ENCODE results near the gene GSTA2. TPM values are rescaled to one million over a fixed set of nuclear protein-coding genes. Genes with fewer than 3 reads are reported as not detected.

Gene GSTA2
- total and polyA plus RNA-seq, 2 of the 13 experiments (the other 11 are each of a cell fraction or from before 2014, with no cell fraction given) = 0.75 to 13.7 TPM

GRCh38 chr6:52735071-52735470, 28.2 kb downstream of the GSTA2 start (continued):
- TF ChIP-seq ATF4 (CRISPR knock-in tag; IDR thresholded peaks at IDR 0.05) = no peak
- TF ChIP-seq ZNF501 (CRISPR knock-in tag; IDR thresholded peaks at IDR 0.05) = no peak
- no peak for TF ChIP-seq REL (CRISPR knock-in tag; conservative IDR thresholded peaks at IDR 0.05)
- peak; percentile 49; the same call in 1 of the 2 replicates for TF ChIP-seq ARID5B (CRISPR knock-in tag; IDR thresholded peaks at IDR 0.05)
- no peak for TF ChIP-seq SMAD1 (CRISPR knock-in tag; IDR thresholded peaks at IDR 0.05; ENCODE audit: borderline replicate concordance, low read depth)
- no peak for TF ChIP-seq HMGXB3 (CRISPR knock-in tag; IDR thresholded peaks at IDR 0.05; ENCODE audit: borderline replicate concordance)
- TF ChIP-seq ZNF44 (CRISPR knock-in tag; IDR thresholded peaks at IDR 0.05) = 0 out of 2 replicates have a peak, but pooled peaks have one; percentile 68
- TF ChIP-seq SCMH1 (CRISPR knock-in tag; IDR thresholded peaks at IDR 0.05; ENCODE audit: borderline replicate concordance) = no peak
- peak; percentile 35; the same call in 1 of the 2 replicates for TF ChIP-seq ATF2 (CRISPR knock-in tag; IDR thresholded peaks at IDR 0.05)
- no peak for TF ChIP-seq CHD2 (IDR thresholded peaks at IDR 0.05; ENCODE audit: low read depth, low read length)
- TF ChIP-seq ATF1 (CRISPR knock-in tag; IDR thresholded peaks at IDR 0.05) = no peak
- TF ChIP-seq ZMAT5 (CRISPR knock-in tag; IDR thresholded peaks at IDR 0.05; ENCODE audit: borderline replicate concordance, low read depth) = no peak
- no peak for TF ChIP-seq EED (CRISPR knock-in tag; IDR thresholded peaks at IDR 0.05)
- no peak for TF ChIP-seq ZNF414 (CRISPR knock-in tag; IDR thresholded peaks at IDR 0.05)
- TF ChIP-seq KDM3A (CRISPR knock-in tag; IDR thresholded peaks at IDR 0.05; ENCODE audit: low read depth) = no peak
- TF ChIP-seq CREB3 (CRISPR knock-in tag; IDR thresholded peaks at IDR 0.05) = no peak
